Testis (tissue), 2 donors: ENCODE results near the gene NR4A3.

Source experiments
- CTCF ChIP-seq, 3 experiments: fragments of 450-650 bp in 2 of 3; fragments of 200-600 bp in 1 of 3; sonication (generic) in 1 of 3; IDR thresholded peaks; one replicate each; pipeline ENCODE4 v1.5.1; 2016 to 2019; ENCODE audit warnings: antibody characterized with exemption in 3 of 3, mild to moderate bottlenecking in 2 of 3, moderate library complexity in 1 of 3
- POLR2A ChIP-seq: fragments of 450-650 bp; IDR thresholded peaks from one replicate; pipeline ENCODE4 v1.6.1; 2017; ENCODE audit warnings: antibody characterized with exemption, mild to moderate bottlenecking, moderate library complexity

- TF ChIP-seq CTCF (IDR thresholded peaks at IDR 0.05) (no peak), POLR2A (no peak)
Observed at GRCh38 chr9:99816392-99816791, 5.3 kb upstream of the NR4A3 start.
